NCI-H187 treated with DMSO at 0.1 percent for 48 hours (cell line): ENCODE data around the gene CFAP68.

ENCODE experiments used
- DNase-seq: peaks from one replicate; lab custom pipeline; 2025; lab: John Stamatoyannopoulos, UW

Gene CFAP68, protein sequence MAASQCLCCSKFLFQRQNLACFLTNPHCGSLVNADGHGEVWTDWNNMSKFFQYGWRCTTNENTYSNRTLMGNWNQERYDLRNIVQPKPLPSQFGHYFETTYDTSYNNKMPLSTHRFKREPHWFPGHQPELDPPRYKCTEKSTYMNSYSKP

DNA sequence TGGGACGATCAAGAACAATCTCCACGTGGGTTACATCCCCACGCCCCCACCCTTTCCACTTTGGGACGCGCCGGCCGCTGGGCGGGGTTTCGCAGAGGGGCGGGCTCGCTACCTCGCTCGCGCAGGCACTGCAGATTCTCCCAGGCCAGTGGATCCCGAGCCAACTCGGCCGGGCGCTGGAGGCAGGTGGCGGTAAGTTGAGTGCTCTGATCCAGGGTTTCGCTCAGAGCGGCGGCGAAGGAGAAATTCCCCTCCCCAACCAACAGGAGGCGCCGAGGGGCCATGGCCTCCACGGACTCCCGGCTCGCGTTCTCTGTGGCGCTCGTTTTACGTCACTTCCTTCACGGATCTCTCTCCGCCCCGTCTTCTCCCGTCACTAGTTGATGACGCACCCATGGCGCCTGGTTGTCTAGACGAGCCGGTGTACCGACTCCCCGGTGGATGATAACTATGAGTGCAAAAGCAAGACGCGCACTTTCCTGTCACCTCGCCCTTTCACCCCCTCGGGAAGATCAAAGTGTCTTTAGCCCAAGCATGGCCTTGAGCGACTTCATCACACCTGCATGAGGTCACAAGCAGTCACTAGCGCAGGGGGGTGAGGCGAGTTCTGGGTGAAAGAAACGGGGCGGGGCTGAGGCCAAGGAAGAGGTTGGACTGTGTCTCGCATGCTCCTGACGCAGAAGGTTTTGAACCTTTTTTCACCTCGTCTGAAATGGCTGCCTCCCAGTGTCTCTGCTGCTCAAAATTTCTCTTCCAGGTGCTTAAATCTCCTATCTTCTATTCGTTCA lies at the start of gene CFAP68, which contains the start of gene FDXACB1:
Gene CFAP68, plus strand, starts transcription at position 693 of the 788 bp plus-strand sequence. Its CDS starts 20 bp downstream, at position 713.
Gene FDXACB1, minus strand, starts transcription at position 317 of the 788 bp plus-strand sequence. Its CDS starts 33 bp downstream, at position 284.
- DNase-seq: peak; percentile 88

DNA sequence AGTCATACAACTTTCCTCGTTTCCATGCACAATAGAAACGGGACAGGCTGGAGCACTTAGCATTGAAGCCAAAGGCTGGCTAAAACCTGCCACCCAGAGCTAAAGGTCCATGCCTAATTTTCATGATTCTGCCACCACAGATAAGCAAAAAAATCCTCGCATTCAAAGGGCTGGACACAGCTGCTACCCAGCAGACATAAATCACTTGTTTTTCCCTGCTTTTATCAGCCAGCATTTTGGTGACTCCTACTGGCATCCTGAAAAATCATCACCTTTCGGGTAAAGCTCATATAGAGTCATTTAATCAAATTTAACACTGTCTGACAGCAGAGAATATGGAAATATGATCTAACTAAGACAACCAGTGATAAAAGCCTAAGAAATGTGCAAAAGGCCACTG lies 45.8 kb upstream of the CFAP68 start:
- no peak for DNase-seq

DNA sequence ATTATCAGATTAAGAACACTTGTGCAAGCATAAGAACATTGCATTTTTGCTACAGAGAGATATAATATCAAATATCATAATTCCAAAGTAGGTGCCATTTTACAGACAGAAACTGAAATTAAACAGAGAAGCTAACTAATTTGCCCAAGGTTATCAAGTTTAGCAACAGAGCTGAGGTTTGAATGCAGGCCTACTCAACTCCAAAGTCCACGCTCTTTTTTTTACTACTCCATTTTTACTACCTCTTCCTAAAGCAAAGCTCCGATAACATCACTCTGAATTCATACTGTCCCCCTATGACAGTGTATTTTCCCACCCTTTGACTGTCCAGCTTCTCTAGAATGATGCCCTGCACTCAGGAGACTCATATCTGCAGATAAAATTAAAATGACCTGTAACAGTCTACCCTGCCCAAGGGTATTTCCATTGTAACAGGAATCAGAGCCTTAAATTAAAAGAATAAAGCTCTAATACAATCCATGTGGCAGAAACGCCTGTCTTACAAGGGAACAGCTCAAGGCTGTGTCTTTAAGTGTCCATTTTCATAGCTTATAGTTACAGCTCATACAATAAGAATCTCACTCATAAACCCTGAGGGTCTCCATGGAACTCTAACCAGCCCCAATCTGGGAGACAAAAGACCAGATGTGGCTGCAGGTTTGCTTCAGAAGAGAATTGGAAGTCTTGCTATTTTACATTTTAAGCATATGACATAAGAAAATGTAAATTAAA lies 44.7 kb upstream of the CFAP68 start:
- no peak for DNase-seq

DNA sequence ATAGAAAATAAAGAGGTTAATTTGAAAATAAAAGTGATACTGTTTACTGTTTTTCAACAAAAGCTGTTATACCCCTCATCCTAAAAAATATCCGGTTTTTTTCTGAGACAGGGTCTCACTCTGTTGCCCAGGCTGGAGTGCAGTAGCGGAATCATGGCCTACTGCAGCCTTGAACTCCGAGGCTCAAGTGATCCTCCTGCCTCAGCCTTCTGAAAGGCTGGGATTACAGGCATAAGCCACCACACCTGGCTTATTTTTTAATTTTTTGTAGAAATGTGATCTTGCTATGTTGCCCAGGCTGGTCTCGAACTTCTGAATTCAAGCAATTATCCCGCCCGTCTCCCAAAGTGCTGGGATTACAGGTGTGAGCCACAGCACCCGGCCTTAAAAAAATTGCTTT lies 43.7 kb upstream of the CFAP68 start:
- no peak for DNase-seq

DNA sequence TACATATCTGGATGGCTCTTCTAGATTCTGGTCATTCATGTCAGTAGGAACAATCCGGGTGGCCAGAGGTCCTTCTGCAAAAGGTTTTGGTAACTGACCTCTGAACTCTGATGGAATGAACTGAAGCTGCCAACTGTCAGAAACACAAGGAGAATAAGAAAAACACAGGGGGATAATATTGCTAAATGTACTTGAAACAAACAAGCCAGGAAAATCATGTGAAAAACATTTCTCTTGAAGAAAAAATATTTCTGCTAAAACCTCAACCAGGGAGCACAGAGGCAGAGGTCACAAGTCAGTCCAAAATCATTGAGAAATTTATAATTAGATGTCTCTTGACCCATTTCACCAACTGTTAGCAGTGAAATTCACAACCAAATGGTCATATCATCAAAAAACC lies 43.2 kb upstream of the CFAP68 start:
- no peak for DNase-seq

DNA sequence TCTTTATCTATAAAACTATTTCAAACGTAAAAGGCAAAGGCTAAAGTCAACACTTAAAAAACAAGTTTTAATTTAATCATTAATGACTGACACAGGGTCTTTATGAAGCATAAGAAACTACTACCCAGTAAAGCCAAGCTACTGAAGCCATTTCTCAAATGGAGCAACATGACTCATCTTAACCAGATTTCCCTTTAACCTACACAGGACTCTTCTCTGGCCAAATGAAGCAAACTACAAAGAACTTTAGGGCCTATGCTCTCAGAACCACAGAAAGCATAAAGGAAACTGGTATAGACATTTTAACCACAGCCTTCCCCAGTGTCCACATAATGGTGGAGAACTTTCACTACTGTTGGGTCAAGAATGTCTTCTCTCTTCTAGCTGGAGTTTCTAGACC lies 42.6 kb upstream of the CFAP68 start:
- no peak for DNase-seq

DNA sequence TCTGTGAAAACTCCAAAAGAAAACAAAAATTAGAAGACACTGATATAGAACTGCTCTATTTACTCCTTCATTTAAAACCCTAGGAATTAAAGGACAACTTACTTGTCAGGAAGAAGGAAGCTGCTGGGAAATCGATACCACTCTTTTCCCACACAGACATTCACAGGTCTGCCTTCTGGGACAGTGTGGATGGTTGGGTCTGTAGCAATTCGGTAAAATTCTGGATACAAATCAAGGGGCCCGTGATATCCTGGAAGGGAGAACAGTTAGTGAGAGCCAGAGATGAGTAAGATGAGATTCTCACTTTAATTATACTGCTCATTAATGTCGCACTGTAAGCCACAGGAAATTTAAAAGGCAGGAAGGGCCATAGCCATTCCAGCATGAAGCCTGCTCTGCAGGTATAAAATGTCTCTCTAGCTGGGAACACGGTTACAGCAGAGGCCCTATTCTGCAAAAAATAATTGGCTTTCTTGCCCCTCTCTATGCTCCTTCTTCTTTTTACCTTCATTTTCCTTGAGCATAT lies 41.9 kb upstream of the CFAP68 start:
- no peak for DNase-seq

DNA sequence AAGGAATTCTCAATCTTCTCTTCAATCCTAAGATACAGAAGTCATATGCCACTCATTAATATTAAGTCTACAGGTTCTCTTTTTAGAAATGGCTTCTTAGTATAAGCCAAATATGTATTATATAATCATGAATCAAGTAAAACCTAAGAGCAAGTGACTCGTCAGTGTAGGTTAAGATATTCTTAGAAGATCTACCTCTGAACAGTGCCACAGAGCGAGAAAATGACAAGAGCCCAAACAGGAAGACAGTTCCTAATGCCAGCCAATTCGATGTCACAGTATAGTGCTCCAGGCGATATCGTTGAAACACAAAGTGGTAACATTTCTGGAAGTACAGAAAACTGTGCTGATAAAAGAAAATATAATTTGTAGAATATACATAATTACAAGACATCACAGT lies 41.3 kb upstream of the CFAP68 start:
- no peak for DNase-seq

DNA sequence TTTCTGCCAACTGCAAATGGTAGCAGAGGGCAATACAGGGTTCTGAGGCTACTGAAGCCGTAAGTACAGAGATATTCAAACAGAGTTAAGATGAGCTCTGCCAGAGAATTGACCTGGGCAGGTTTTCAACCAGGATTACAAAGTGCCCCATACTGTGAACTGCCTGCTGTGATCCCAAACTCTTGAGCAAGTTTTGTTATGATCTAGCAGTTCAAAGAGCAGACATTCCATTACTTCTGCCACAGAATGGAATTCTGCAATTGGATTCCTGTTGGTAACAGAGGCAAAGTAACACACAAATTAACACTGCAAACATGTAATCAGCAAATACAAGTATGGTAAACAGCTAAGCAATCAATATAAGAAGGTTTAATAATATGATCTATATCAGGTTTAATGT lies 39.2 kb upstream of the CFAP68 start:
- no peak for DNase-seq

DNA sequence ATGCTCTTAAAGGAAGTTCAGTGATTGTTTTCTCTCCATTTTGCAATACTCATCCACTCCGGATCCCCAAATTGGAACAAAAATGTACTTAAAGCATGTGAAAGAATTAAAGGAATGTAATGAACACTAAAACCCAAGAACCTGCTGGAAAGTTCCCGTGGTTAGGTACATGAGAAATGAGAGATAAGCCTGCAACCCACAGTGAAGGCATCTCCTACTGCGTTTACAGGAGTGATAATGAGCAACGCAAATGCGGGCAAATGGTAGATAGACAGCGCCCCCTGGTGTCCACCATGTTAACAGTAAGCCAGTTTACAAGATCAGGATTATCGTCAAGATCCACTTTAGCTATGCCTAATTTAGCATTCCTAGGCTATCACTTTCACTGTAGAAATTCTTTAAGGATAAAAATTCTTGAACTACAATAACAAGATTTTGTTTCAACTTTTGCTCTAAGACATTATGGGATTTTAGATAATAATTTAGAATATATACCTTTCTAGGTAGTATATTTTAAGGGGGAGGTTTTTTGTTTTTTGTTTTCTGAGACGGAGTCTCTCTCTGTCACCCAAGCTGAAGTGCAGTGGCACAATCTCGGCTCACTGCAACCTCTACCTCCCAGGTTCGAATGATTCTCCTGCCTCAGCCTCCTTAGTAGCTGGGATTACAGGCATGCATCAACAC lies 37.8 kb upstream of the CFAP68 start:
- DNase-seq: peak; percentile 14

DNA sequence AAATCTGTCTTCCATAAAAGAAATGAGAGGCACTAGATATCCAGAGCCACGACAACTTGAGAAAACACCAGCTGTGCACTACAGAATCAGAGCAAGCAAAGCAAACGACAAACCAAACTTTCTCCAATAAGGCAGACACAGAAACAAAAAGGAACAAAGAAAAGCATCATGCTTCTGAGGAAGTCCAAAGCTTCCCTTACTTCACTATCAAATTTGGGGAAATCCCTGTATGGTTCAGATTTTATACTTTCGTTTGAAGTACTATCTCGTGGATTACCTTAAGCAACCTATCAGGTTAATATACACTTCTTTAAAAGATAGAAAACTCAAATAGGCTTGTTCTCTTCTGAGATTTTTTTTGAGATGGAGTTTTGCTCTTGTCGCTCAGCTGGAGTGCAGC lies 35.7 kb upstream of the CFAP68 start:
- DNase-seq: no peak

DNA sequence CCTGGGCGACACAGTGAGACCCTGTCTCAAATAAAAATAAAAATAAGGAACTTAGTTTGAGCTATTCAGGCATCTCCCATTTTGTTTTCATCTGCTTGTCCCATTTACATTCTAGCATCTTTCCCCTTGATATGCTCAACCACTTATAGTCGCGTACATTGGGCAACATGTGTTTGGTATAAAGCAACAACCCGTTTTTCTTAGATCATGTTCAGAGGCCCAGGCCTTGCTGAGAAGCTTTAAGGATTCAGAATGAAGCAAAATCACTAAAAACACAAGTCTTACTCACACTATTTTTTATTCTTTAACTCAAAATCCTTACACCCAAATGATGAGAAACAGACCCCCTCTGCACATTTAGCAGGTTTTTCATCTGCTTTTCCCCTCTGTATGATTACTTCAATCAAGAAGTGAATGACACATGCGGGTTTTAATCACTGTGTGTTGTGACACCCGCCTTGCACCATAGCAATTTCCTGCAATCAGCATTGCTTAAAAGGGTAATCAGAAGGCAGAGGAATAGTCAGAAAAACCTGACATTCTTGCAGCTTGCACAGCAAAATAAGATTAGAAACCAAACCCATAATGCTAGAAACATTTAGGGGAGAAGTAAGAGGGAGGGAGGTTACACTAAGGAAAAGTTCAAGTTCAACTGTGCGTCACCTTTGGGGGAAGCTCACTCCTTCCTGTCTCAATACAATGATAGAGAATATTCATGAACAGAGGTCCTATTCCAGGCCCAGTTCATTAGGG lies 33.9 kb upstream of the CFAP68 start:
- no peak for DNase-seq

DNA sequence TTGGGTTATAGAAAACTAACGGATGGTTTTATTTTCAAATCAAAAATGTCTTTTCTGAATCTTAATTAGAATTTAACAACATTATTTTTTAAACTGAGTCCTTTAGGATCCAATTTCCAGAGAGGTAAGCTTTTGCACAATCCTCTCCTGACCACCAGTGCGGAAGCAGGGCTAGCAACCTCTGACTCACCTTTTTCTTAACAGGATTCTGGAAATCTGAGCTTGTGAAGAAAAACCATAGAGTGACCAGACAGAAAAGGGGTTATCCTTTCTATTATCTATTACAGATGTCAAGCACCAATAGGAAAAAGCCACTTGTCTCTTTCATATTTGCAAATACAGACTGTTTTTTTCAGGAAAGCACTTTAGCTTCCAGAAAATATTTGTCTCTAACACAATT lies 33.3 kb upstream of the CFAP68 start:
- no peak for DNase-seq

DNA sequence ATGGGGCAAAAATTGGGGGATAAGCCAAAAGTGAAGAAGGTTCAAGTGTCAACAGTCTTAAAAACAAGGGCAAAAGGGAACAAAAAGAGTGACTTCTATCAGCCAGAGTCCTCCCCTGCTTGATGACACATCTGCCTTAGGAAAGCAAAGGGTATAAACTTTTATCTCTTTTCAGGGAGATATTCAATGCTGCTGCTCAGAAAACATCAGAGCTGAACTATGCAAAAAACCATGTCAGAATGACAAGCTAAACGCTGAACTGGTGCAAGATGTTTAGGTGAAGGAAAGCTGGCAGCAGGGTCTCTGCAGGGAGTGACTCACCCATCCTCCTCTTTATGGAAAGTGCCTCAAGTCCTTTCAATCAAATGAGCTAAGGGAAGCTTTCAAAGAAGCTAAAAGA lies 32.7 kb upstream of the CFAP68 start:
- DNase-seq: no peak

DNA sequence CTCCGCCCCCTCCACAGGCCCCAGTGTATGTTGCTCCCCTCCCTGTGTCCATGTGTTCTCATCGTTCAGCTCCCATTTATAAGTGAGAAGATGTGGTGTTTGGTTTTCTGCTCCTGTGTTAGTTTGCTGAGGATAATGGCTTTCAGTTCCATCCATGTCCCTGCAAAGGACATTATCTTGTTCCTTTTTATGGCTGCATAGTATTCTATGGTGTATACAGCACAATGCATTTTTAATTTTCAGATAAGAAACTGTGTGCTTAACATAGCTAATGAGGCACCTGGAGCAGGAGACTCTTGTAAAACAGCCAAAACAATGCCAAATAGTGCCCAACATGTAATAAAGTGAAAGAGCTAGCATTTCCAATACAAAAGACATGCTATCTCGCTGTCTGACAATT lies 29.7 kb upstream of the CFAP68 start:
- DNase-seq: no peak

DNA sequence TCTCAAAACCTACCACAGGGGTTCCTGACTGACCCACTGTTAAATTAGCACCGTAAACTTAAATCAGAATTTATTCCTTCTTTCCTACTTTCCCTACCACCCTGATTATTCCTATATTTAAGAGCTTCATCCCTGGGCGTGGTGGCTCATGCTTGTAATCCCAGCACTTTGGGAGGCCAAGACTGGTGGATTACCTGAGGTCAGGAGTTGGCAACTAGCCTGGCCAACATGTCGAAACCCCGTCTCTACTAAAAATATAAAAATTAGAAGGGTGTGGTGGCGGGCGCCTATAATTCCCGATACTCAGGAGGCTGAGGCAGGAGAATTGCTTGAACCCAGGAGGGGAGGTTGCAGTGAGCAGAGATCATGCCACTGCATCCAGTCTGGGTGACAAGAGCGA lies 28.3 kb upstream of the CFAP68 start:
- no peak for DNase-seq

DNA sequence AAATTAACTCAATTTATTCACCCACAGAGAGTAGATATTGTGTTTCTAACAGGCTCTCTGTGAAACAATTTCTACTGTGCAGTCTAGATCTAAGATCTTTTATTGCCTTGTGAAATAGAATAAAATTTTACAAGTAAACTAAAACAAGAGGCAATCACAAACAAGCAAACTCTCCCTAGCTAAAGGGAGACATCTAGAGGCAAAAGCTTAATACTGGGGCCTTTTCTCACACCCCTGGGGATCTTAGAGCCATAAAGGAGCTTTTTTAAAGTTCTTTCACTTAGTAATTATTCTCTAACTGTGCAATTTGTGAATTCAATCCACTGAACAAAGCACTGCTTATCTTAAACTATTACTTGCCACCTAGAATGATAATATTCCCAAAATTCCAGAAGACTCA lies 27.7 kb upstream of the CFAP68 start:
- DNase-seq: no peak

DNA sequence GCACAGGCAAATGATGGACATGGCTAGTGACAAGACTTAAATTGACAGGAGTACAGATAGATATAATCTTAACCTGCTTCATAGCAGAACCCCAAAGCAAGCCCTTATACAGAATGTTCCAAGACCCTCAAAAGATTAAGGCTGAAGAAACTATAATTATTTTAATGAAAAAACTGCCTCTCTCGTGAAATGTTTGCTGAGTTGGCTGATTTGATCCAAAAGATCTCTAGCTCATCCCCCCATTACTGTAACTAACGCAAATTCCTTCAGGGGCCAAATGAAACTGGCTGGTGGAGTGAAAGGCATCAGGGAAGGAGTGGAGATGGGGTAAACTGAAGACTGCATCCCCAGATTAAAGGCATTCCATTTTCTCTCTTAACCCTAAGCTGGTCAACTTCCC lies 27.2 kb upstream of the CFAP68 start:
- DNase-seq: no peak

DNA sequence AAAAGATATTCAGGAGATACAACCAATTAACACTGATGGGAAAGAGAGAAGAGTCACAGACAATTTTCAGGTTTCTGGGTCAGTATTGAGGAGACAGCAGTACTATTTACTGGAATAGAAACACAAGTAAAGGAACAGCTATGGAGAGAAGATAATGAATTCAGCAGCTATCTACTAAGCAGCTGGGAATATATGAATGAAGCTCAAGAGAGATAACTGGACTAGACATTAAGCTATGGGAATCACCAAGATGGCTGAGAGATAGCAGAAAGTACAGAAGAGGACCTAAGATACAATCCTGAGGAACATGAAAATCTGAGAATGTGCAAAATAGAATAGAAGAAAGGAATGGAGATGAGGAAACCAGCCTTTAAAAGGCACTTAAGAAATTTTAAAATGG lies 23.8 kb upstream of the CFAP68 start:
- DNase-seq: no peak

DNA sequence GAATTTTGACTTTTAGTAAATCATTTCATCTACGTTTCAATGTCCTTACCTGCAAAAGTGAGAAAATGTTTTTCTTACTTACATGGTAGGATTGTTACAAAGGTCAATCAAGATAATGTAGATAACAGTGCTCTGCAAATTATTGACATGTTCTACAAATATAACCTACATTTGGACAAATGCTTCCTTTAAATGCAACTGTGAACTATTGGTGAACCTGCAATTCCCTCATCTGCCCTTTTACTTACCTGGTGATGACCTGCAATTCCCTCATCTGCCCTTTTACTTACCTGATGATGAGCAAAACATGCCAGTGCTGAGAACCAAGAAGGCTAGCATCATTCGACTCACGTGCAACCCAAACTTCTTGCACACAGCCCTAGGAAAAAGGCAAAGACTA lies 19.1 kb upstream of the CFAP68 start:
- no peak for DNase-seq

DNA sequence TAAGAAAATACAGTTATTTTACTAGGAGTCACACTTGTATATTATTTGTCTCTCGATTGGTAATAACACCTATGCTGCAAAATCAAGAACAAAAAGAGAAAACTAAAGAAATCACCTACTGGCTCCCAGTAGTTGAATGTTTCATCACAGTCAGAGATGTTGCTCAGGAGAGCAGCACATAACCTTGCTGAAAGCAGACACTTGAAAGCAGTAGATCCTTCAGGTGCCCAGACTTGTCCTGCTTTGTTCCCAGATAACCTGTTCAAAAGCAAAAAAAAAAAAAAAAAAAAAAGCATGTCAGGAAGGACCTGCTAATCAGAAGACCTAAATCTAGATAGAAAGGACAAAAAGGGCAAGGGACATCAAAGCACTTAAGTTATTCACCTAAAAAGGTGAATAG lies 9.2 kb upstream of the CFAP68 start:
- no peak for DNase-seq

DNA sequence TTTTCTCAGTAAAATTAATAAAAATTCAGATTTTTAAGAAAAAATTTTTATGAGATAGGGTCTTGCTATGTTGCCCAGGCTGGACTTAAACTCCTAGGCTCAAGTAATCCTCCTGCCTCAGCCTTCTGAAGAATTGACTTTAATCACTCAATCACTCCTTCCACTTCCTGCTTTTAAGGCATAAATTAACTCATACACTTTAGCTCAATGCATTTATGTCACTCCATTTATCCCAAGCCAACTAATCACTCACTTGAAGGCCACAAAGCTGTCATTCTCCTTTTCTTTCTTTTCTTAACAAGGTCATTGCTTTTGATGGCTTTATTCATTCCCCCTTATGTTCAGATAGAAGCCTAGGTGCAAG lies 8.8 kb upstream of the CFAP68 start:
- DNase-seq: no peak
